SH-SY5Y (cell line): ENCODE measurements around the gene GTPBP4.

ENCODE experiments used
- GATA2 ChIP-seq: IDR thresholded peaks from 2 replicates; pipeline ENCODE4 v1.6.1; 2011; ENCODE audit warnings: mild to moderate bottlenecking, low read depth, low read length
- GATA3 ChIP-seq: IDR thresholded peaks from 2 replicates; pipeline ENCODE4 v1.6.1; 2011; ENCODE audit warnings: low read depth, mild to moderate bottlenecking, low read length, moderate library complexity

GRCh38 chr10:1043532-1043995 is 55.3 kb downstream of the GTPBP4 start:
- TF ChIP-seq GATA3 (no peak), GATA2 (no peak)
